ENCODE results near the gene HOXB5. TPM values are rescaled to one million over a fixed set of nuclear protein-coding genes. Genes with fewer than 3 reads are reported as not detected.

HOXB5 gene
- total RNA-seq, 1 experiment from 2014 or later: 0.95 TPM

GRCh38 chr17:48583708-48584222 lies 9.8 kb downstream of the HOXB5 start:
- intact Hi-C loops (cut with micrococcal nuclease): no loop called here
- Histone ChIP-seq H3K9me2 (replicated peaks; ENCODE audit: low read length) (no peaks in the 10 kb centered on the region), H3K79me2 (ENCODE audit: low read length) (0 out of 2 replicates have a peak, but pooled peaks cover 6% of the 10 kb centered on the region), H3K4me3 (ENCODE audit: low read length) (no peak overlapping the region), H3F3A (ENCODE audit: low read length, unreplicated experiment) (no peaks in the 10 kb centered on the region), H3K9me3 (ENCODE audit: low read length) (no peaks in the 10 kb centered on the region), H3K9ac (ENCODE audit: low read length) (no peak overlapping the region), H3K4me2 (ENCODE audit: low read length) (peak overlapping the region; percentile 97; the same call in 1 of the 2 replicates), H2AFZ (ENCODE audit: low read length) (no peak overlapping the region), H3K27ac (ENCODE audit: low read length) (no peak overlapping the region), H3K4me1 (ENCODE audit: insufficient read depth, low read length) (peaks cover 22% of the 10 kb centered on the region), H3K36me3 (ENCODE audit: low read depth, low read length) (no peaks in the 10 kb centered on the region), H3K27me3 (ENCODE audit: low read length) (no peaks in the 10 kb centered on the region), H4K20me1 (ENCODE audit: low read length) (no peaks in the 10 kb centered on the region)
- BruUV-seq (replicated peaks): no TSS peak
- POLR2A ChIA-PET (ENCODE audit: unreplicated experiment): no interaction called here
- CTCF ChIA-PET: no interaction called here
- TF ChIP-seq, protein P1, sequence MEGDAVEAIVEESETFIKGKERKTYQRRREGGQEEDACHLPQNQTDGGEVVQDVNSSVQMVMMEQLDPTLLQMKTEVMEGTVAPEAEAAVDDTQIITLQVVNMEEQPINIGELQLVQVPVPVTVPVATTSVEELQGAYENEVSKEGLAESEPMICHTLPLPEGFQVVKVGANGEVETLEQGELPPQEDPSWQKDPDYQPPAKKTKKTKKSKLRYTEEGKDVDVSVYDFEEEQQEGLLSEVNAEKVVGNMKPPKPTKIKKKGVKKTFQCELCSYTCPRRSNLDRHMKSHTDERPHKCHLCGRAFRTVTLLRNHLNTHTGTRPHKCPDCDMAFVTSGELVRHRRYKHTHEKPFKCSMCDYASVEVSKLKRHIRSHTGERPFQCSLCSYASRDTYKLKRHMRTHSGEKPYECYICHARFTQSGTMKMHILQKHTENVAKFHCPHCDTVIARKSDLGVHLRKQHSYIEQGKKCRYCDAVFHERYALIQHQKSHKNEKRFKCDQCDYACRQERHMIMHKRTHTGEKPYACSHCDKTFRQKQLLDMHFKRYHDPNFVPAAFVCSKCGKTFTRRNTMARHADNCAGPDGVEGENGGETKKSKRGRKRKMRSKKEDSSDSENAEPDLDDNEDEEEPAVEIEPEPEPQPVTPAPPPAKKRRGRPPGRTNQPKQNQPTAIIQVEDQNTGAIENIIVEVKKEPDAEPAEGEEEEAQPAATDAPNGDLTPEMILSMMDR (conservative IDR thresholded peaks at IDR 0.05; ENCODE audit: low read depth, low read length): no peak
- TF ChIP-seq EZH2 (IDR thresholded peaks at IDR 0.05; ENCODE audit: low read length, unreplicated experiment): no peak
- no peak for TF ChIP-seq EZH2phosphoT487 (IDR thresholded peaks at IDR 0.05; ENCODE audit: borderline replicate concordance, low read length)
- no peak for ATAC-seq
- no peak for DNase-seq

DNA sequence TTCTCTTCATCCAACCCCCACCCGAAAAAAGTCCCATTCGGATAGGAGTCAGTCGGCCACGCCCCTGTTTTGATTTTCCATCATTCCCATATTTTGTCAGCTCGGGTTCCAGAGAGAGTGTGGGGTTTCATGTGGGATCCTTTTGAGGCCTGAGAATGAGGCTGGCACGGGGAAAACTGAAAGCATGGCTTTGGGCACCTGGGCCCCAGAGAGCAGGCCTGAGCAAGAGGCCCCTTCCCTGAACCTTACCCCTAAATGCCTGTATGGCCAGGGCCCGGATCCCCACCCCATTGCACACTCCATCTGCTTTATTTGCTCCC lies 10.9 kb downstream of the HOXB5 start:
- no peaks in the 10 kb centered on the region for H3K36me3 ChIP-seq (ENCODE audit: low read depth, low read length)
- CTCF ChIA-PET: interaction anchor here (0.6 kb wide), 1 partner anchor 85 kb away, joined by 3 read pairs; no protein-coding TSS in a partner anchor
- H3K9ac ChIP-seq (ENCODE audit: low read length): no peak overlapping the region
- POLR2A ChIA-PET (ENCODE audit: unreplicated experiment): no interaction called here
- no TSS peak for BruUV-seq (replicated peaks)
- no peaks in the 10 kb centered on the region for H3K9me3 ChIP-seq (ENCODE audit: low read length)
- H3K9me2 ChIP-seq (replicated peaks; ENCODE audit: low read length): no peaks in the 10 kb centered on the region
- no peak overlapping the region for H2AFZ ChIP-seq (ENCODE audit: low read length)
- 0 out of 2 replicates have a peak, but pooled peaks cover 6% of the 10 kb centered on the region for H3K79me2 ChIP-seq (ENCODE audit: low read length)
- DNase-seq (no peak), ATAC-seq (no peak)
- H3F3A ChIP-seq (ENCODE audit: low read length, unreplicated experiment): no peaks in the 10 kb centered on the region
- intact Hi-C loops (cut with micrococcal nuclease): no loop called here
- H3K4me2 ChIP-seq (ENCODE audit: low read length): no peak overlapping the region
- no peak overlapping the region for H3K27ac ChIP-seq (ENCODE audit: low read length)
- no peaks in the 10 kb centered on the region for H3K27me3 ChIP-seq (ENCODE audit: low read length)
- TF ChIP-seq, protein P1 (conservative IDR thresholded peaks at IDR 0.05; ENCODE audit: low read depth, low read length): no peak
- TF ChIP-seq EZH2phosphoT487 (IDR thresholded peaks at IDR 0.05; ENCODE audit: borderline replicate concordance, low read length) (no peak), EZH2 (IDR thresholded peaks at IDR 0.05; ENCODE audit: low read length, unreplicated experiment) (no peak)
- H3K4me1 ChIP-seq (ENCODE audit: insufficient read depth, low read length): peaks cover 20% of the 10 kb centered on the region
- H4K20me1 ChIP-seq (ENCODE audit: low read length): no peaks in the 10 kb centered on the region
- H3K4me3 ChIP-seq (ENCODE audit: low read length): no peak overlapping the region

DNA sequence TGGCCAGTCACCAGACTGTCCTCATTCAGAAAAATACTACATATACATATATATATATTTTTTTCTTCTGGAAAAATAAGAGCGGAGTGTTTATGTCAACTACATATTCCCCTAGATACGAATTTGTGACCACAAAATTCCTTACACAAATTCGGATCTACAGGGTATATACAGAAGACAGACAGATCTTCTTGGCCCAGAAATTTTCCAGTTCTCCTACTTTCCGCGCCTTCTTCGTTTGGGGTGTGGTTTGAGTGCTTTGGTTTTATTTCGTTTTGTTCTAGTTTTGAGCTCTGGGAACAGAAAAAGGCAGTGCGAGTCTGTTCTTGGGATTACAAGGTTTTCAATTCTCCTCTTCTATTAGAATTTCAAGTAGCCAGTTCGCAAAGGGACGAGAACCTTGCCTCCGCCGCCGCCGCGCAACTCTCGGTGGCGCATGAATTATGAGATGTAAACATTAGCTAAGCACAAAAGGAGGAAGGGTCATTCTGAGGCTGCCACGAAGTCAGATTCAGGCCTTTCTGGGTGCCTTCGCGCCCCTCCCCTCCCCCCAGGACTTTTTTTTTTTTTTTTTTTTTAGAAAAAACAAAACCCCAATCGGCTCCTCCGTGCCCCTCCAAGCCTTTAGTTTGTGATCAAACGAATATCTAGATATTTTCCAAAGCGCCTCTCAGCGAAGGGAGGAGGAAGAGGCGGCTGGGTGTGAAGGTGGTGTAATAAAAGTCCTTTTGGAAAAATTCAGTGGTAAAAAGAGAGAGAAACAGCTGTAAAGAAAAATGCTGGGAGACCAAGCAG lies 13.6 kb downstream of the HOXB5 start:
- no TSS peak for BruUV-seq (replicated peaks)
- no peak for DNase-seq
- Histone ChIP-seq H3K79me2 (ENCODE audit: low read length) (0 out of 2 replicates have a peak, but pooled peaks cover 6% of the 10 kb centered on the region), H4K20me1 (ENCODE audit: low read length) (no peaks in the 10 kb centered on the region), H3K36me3 (ENCODE audit: low read depth, low read length) (no peaks in the 10 kb centered on the region), H3F3A (ENCODE audit: low read length, unreplicated experiment) (no peaks in the 10 kb centered on the region), H3K27me3 (ENCODE audit: low read length) (no peaks in the 10 kb centered on the region), H3K9ac (ENCODE audit: low read length) (no peak overlapping the region), H3K4me1 (ENCODE audit: insufficient read depth, low read length) (peaks cover 25% of the 10 kb centered on the region), H3K4me2 (ENCODE audit: low read length) (no peak overlapping the region), H2AFZ (ENCODE audit: low read length) (no peak overlapping the region), H3K27ac (ENCODE audit: low read length) (no peak overlapping the region), H3K9me3 (ENCODE audit: low read length) (no peaks in the 10 kb centered on the region), H3K9me2 (replicated peaks; ENCODE audit: low read length) (no peaks in the 10 kb centered on the region), H3K4me3 (ENCODE audit: low read length) (no peak overlapping the region)
- intact Hi-C loops (cut with micrococcal nuclease): no loop called here
- ChIA-PET POLR2A (ENCODE audit: unreplicated experiment) (no interaction called here), CTCF (no interaction called here)
- TF ChIP-seq, protein P1 (conservative IDR thresholded peaks at IDR 0.05; ENCODE audit: low read depth, low read length): no peak
- TF ChIP-seq EZH2phosphoT487 (IDR thresholded peaks at IDR 0.05; ENCODE audit: borderline replicate concordance, low read length) (no peak), EZH2 (IDR thresholded peaks at IDR 0.05; ENCODE audit: low read length, unreplicated experiment) (no peak)
- no peak for ATAC-seq

Data from PC-3 (cell line).